NCI-H1436 treated with DMSO at 0.1 percent for 48 hours (cell line): ENCODE measurements around the gene U2AF2.

Experiments
- DNase-seq: peaks from one replicate; lab custom pipeline; 2025; lab: John Stamatoyannopoulos, UW

The U2AF2 gene

GRCh38 chr19:55689411-55690108, 34.7 kb downstream of the U2AF2 start:
- DNase-seq = no peak

GRCh38 chr19:55690109-55690768, 35.4 kb downstream of the U2AF2 start:
- DNase-seq = no peak

- no peak for DNase-seq
Observed at GRCh38 chr19:55690769-55691545, 36.1 kb downstream of the U2AF2 start.

GRCh38 chr19:55691561-55692481, 37.0 kb downstream of the U2AF2 start:
- no peak for DNase-seq

- DNase-seq = no peak
Observed at GRCh38 chr19:55692681-55693081, 37.8 kb downstream of the U2AF2 start.

GRCh38 chr19:55693336-55693974, 38.6 kb downstream of the U2AF2 start:
- DNase-seq = no peak

- no peak for DNase-seq
Observed at GRCh38 chr19:55694241-55694655, 39.4 kb downstream of the U2AF2 start.

GRCh38 chr19:55694656-55695491, 40.0 kb downstream of the U2AF2 start:
- no peak for DNase-seq

- DNase-seq = no peak
Observed at GRCh38 chr19:55695511-55696290, 40.9 kb downstream of the U2AF2 start.

- no peak for DNase-seq
Observed at GRCh38 chr19:55696301-55697068, 41.6 kb downstream of the U2AF2 start.

- DNase-seq = no peak
Observed at GRCh38 chr19:55697069-55697440, 42.2 kb downstream of the U2AF2 start.

- DNase-seq = no peak
Observed at GRCh38 chr19:55697698-55698097, 42.9 kb downstream of the U2AF2 start.

- DNase-seq = no peak
Observed at GRCh38 chr19:55698256-55698655, 43.4 kb downstream of the U2AF2 start.

- DNase-seq = no peak
Observed at GRCh38 chr19:55699221-55699620, 44.4 kb downstream of the U2AF2 start.

GRCh38 chr19:55700813-55701212, 46.0 kb downstream of the U2AF2 start:
- no peak for DNase-seq

- no peak for DNase-seq
Observed at GRCh38 chr19:55702131-55702627, 47.3 kb downstream of the U2AF2 start.

- no peak for DNase-seq
Observed at GRCh38 chr19:55703790-55704215, 49.0 kb downstream of the U2AF2 start.

- no peak for DNase-seq
Observed at GRCh38 chr19:55704494-55705245, 49.8 kb downstream of the U2AF2 start.
